Adrenal gland (tissue), 12 donors: ENCODE results near the gene PICK1. TPM values are rescaled to one million over a fixed set of nuclear protein-coding genes. Genes with fewer than 3 reads are reported as not detected.
A peak's percentile ranks its signal among the peaks of the same experiment; 100 is the strongest.

Source experiments
- DNase-seq, 7 donors: peaks; one replicate each; pipeline ENCODE4 v3.0.0-alpha.2; 2019 to 2020
- H3K27ac ChIP-seq, 5 donors: fragments of 200-600 bp; sonication (generic) in 4 of 5; 1 replicate in 3 of 5; 2 replicates in 2 of 5; pipeline versions ENCODE4 v1.5.1 to v1.8.0; 2016 to 2020; ENCODE audit warnings: mild to moderate bottlenecking in 1 of 5
- H3K27me3 ChIP-seq: fragments of 200-600 bp; 2 replicates; pipeline ENCODE4 v1.8.0; 2021
- H3K36me3 ChIP-seq, 2 donors: fragments of 200-600 bp; replicated peaks in 1 of 2; 1 replicate in 1 of 2; 2 replicates in 1 of 2; pipeline versions ENCODE4 v1.5.1 to v1.8.0; 2018 to 2022
- H3K4me1 ChIP-seq, 2 donors: fragments of 200-600 bp; replicated peaks in 1 of 2; 1 replicate in 1 of 2; 2 replicates in 1 of 2; pipeline versions ENCODE4 v1.5.1 to v1.8.0; 2018 to 2021
- H3K4me3 ChIP-seq, 4 donors: fragments of 200-600 bp; sonication (generic) in 3 of 4; one replicate each; pipeline ENCODE4 v1.5.1; 2016 to 2018
- H3K9me3 ChIP-seq, 3 donors: fragments of 200-600 bp; sonication (generic) in 1 of 3; replicated peaks in 1 of 3; 1 replicate in 2 of 3; 2 replicates in 1 of 3; pipeline versions ENCODE4 v1.5.1 to v1.8.0; 2016 to 2021
- POLR2A ChIP-seq, 2 donors: fragments of 450-650 bp; IDR thresholded peaks; one replicate each; pipeline ENCODE4 v1.6.1; 2017; ENCODE audit warnings: antibody characterized with exemption in 2 of 2, mild to moderate bottlenecking in 2 of 2, moderate library complexity in 1 of 2
- WGBS, 4 donors: extraction: QIAGEN DNeasy Blood & Tissue Kit in 2 of 4; methylation state at CpG; one replicate each; pipeline versions ENCODE4 v1.1.5 to v1.1.7; 2013 to 2017; 5-methylcytosine and 5-hydroxymethylcytosine counted together
- intact Hi-C, 2 donors: fragments of 100-400 bp; cut with DNase I; formaldehyde crosslinking; loops; one replicate each; pipeline versions ENCODE4 v1.14.1 to v1.15.0; 2022 to 2023
- polyA plus RNA-seq, 3 donors: library from polyadenylated mRNA; stranded (reverse); fragments of 200-250 nt in 2 of 3; fragments of 350-450 nt in 1 of 3; fragmentation: Illumina TruSeq in 1 of 3; extraction: RNeasy Lipid Tissue Mini Kit (QIAGEN cat#74804) in 1 of 3; gene quantifications; one replicate each; pipeline ENCODE4 v1.2.3, GENCODE V29; 2013 to 2014
- total RNA-seq, 9 donors: library from RNA; depleted of rRNA in 4 of 9; stranded (reverse); fragments of >200 nt in 4 of 9; fragments of 120-200 nt in 1 of 9; fragmentation: NEBNext Ultra II Directional in 1 of 9; extraction: Animal tissue kit (Norgen Biotek cat#: 25700) in 1 of 9; gene quantifications; one replicate each; pipeline versions ENCODE4 v1.1.0 to v1.2.4, GENCODE V29; 2013 to 2023
- TF ChIP-seq, protein P1 (sequence below), 6 experiments: fragments of 450-650 bp in 4 of 6; fragments of 200-600 bp in 2 of 6; sonication (generic) in 1 of 6; IDR thresholded peaks; 1 replicate in 5 of 6; 2 replicates in 1 of 6; pipeline versions ENCODE4 v1.5.1 to v1.8.0; 2016 to 2021; ENCODE audit warnings: antibody characterized with exemption in 6 of 6, mild to moderate bottlenecking in 2 of 6, moderate library complexity in 1 of 6
- donor health status: healthy with polysubstance abuse.
- donor health status: Bipolar disorder and iron deficiency.
- donor health status: DM: yes; HTN: yes; CAD: no.
- donor health status: DM: no; HTN: no; CAD: no.
- donor health status: DM: no; HTN: no; CAD: no.
- donor health status: DM: yes; HTN: yes; CAD: no.

The PICK1 gene
- total and polyA plus RNA-seq, 12 donors: 28.7 to 93.6 (median 39.0) TPM

DNA sequence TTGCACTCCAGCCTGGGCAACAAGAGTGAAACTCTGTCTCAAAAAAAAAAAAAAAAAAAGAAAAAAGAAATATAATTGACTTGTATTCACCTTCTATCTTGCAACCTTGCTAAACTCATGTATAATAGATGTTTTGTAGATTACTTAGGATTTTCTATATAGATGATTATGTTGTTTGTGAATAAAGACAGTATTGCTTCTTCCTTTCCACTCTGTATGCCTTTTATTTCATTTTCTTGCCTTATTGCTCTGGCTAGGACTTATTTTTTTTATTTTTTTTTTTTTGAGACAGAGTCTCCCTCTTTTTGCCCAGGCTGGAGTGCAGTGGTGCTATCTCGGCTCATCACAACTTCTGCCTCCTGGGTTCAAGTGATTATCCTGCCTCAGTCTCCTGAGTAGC is 43.1 kb upstream of the PICK1 start:
- Histone ChIP-seq H3K27me3 (no peaks in the 10 kb centered on the region), H3K27ac (no peak overlapping the region), H3K9me3 (no peaks in the 10 kb centered on the region), H3K36me3 (no peaks in the 10 kb centered on the region), H3K4me1 (peaks cover 22 to 23% of the 10 kb centered on the region in 2 donors), H3K4me3 (no peak overlapping the region)
- WGBS, 4 donors: 96 to 100% (median 100%) methylated on average over 1 of the region's 1 CpG
- intact Hi-C loops: no loop called here
- DNase-seq: no peak
- TF ChIP-seq, protein P1, sequence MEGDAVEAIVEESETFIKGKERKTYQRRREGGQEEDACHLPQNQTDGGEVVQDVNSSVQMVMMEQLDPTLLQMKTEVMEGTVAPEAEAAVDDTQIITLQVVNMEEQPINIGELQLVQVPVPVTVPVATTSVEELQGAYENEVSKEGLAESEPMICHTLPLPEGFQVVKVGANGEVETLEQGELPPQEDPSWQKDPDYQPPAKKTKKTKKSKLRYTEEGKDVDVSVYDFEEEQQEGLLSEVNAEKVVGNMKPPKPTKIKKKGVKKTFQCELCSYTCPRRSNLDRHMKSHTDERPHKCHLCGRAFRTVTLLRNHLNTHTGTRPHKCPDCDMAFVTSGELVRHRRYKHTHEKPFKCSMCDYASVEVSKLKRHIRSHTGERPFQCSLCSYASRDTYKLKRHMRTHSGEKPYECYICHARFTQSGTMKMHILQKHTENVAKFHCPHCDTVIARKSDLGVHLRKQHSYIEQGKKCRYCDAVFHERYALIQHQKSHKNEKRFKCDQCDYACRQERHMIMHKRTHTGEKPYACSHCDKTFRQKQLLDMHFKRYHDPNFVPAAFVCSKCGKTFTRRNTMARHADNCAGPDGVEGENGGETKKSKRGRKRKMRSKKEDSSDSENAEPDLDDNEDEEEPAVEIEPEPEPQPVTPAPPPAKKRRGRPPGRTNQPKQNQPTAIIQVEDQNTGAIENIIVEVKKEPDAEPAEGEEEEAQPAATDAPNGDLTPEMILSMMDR (IDR thresholded peaks at IDR 0.05): no peak
- TF ChIP-seq POLR2A (IDR thresholded peaks at IDR 0.05): no peak

DNA sequence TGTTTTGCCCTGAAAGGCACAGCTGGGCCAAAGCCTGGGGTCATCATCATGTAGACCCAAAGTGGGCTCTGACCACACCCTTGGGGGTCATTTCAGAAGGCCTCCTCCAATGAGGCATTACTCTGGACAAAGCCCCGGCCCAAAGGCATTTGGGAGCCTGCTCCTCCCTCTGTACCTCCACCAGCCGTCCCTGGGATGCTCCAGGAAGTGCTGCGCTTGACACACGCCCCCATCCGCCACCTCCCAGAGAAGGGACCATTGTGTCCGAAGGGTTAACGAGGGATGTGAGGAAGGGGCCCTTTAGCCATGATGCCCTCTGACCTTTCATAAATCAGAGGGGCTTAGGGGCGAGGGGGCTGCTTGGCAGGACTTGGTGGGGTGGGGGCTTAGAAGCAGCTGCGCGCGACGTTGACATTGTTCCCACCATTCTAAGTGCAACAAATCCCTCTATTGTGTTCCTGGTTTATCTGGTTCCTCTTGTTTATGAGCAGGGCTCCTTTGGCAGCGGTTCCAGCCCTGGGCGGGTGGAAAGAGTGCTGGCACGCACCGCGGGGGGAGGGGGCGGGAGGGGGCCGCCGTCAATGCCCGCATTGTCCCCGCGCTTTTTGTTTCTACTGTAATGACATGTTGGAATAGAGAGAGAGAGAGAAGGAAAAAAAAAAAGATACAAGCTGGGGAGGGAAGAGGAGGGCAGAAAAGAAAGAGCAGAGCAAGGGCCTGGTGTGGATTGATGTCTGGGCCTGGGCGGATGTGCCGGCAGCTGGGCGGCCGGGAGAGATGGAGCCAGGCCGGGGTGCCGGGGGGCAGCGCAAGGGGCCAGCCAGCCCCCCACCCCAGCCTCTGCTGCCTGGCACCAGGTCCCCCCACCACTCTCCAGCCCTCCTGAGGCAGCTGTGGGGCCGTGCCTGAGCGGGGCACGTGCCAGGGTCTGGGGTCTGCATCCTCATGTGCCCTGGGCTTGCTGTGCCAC is 40.7 kb upstream of the PICK1 start:
- no peak overlapping the region for H3K4me3 ChIP-seq
- no peaks in the 10 kb centered on the region for H3K9me3 ChIP-seq
- H3K27ac ChIP-seq: peak overlapping the region in 3 of 5 donors; percentile 37 to 72 (median 65)
- H3K36me3 ChIP-seq: no peaks in the 10 kb centered on the region
- no peak for TF ChIP-seq POLR2A (IDR thresholded peaks at IDR 0.05)
- TF ChIP-seq, protein P1 (IDR thresholded peaks at IDR 0.05): no peak
- DNase-seq: peak; percentile 44 to 71 (median 62)
- no peaks in the 10 kb centered on the region for H3K27me3 ChIP-seq
- intact Hi-C loops: no loop called here
- WGBS, 4 donors: 42 to 50% (median 47%) methylated on average over 26 to 33 of the region's 33 CpGs
- peaks cover 22 to 23% of the 10 kb centered on the region in 2 donors for H3K4me1 ChIP-seq

DNA sequence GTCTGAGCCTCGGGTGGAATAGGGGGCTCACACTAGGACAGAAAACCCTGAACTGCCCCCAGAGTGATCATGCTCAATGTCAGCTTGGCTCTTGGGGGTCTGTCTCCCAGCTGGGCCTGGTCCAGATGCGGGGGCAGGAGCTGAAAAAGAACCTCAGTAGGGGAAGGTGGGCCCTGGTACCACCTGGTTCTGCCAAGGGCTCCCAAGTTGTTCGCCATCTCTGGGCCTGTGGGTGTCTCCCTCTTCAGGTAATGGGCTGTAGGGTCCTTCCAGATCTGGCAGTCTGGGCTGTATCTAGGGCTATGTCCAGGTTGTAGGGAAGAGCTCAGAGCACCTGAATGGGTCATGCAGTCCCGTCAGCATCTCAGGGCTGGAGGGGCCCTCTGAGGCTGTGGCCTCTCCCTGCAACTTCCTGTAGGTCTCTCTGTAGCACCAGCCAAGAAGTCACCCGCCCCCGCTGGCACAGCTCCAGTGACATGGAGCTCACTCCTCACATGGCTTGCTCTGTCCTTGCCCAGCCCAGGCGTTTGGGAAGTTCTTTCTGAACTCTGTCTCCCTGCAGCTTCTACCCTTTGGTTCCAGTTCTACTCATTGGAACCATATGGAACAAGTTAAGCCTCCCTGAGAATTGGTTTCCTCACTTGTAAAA is 39.8 kb upstream of the PICK1 start:
- H3K36me3 ChIP-seq: no peaks in the 10 kb centered on the region
- WGBS, 4 donors: 39 to 44% (median 42%) methylated on average over 7 of the region's 7 CpGs
- peak; percentile 88 to 95 (median 94) for DNase-seq
- no peaks in the 10 kb centered on the region for H3K27me3 ChIP-seq
- H3K9me3 ChIP-seq: no peaks in the 10 kb centered on the region
- no peak overlapping the region for H3K4me3 ChIP-seq
- peaks cover 20 to 22% of the 10 kb centered on the region in 2 donors for H3K4me1 ChIP-seq
- no peak for TF ChIP-seq POLR2A (IDR thresholded peaks at IDR 0.05)
- TF ChIP-seq, protein P1 (IDR thresholded peaks at IDR 0.05): peak in 1 of 6 experiments; percentile 9
- peak overlapping the region in 3 of 5 donors; percentile 45 to 72 (median 65) for H3K27ac ChIP-seq
- intact Hi-C loops: no loop called here
